H1 (cell line): ENCODE measurements around the gene KDM2A. TPM values are rescaled to one million over a fixed set of nuclear protein-coding genes. Genes with fewer than 3 reads are reported as not detected.

Experiments
- ATF2 ChIP-seq: IDR thresholded peaks from 2 replicates; pipeline ENCODE4 v1.6.1; 2012; ENCODE audit warnings: low read length, inconsistent platforms
- EGR1 ChIP-seq: IDR thresholded peaks from 2 replicates; pipeline ENCODE4 v1.6.1; 2011; ENCODE audit warnings: low read depth, low read length, borderline replicate concordance
- JUN ChIP-seq: IDR thresholded peaks from 2 replicates; pipeline ENCODE4 v1.6.1; 2011; ENCODE audit warnings: low read depth, mild to moderate bottlenecking, improper control_type of control experiment, low read length
- MAX ChIP-seq: IDR thresholded peaks from 2 replicates; pipeline ENCODE4 v1.6.1; 2012; ENCODE audit warnings: inconsistent platforms
- RAD21 ChIP-seq, 2 experiments: IDR thresholded peaks in 1 of 2; conservative IDR thresholded peaks in 1 of 2; 2 replicates each; pipeline ENCODE4 v1.6.1; 2011; ENCODE audit warnings: low read depth in 2 of 2, low read length in 2 of 2, improper control_type of control experiment in 1 of 2, inconsistent platforms in 1 of 2, mild to moderate bottlenecking in 1 of 2, moderate library complexity in 1 of 2
- SIRT6 ChIP-seq: IDR thresholded peaks from one replicate; pipeline ENCODE4 v1.7.1; 2012; ENCODE audit warnings: low read length, inconsistent platforms
- SIX5 ChIP-seq: IDR thresholded peaks from 2 replicates; pipeline ENCODE4 v1.6.1; 2011; ENCODE audit warnings: mild to moderate bottlenecking, low read depth, low read length
- TAF7 ChIP-seq: optimal IDR thresholded peaks from 2 replicates; pipeline ENCODE3; 2011; ENCODE audit warnings: low read depth, mild to moderate bottlenecking, inconsistent platforms, low read length, moderate library complexity, borderline replicate concordance
- USF2 ChIP-seq: IDR thresholded peaks from 2 replicates; pipeline ENCODE4 v1.6.1; 2011; ENCODE audit warnings: low read length, improper control_type of control experiment
- polyA plus RNA-seq, 7 experiments: library from polyadenylated mRNA; depleted of rRNA in 3 of 7; stranded (reverse) in 5 of 7; unstranded in 2 of 7; fragments of >200 nt in 5 of 7; fragments of 200-250 nt in 2 of 7; gene quantifications; 1 replicate in 5 of 7; 2 replicates in 1 of 7; 4 replicates in 1 of 7; pipeline versions ENCODE4 v1.2.1 to v1.2.3, GENCODE V29; 2011 to 2013; ENCODE audit warnings: missing spikeins in 2 of 7, mixed read lengths in 2 of 7
- total RNA-seq: library from RNA; stranded (reverse); fragmentation: NEBNext Ultra II Directional; extraction: Animal tissue kit (Norgen Biotek cat#: 25700); gene quantifications from 2 replicates; pipeline ENCODE4 v1.2.1, GENCODE V29; 2021

Gene KDM2A
- total and polyA plus RNA-seq, 2 of the 8 experiments (the other 6 are each of a cell fraction or from before 2014, with no cell fraction given) = 55.4 to 66.2 TPM

DNA sequence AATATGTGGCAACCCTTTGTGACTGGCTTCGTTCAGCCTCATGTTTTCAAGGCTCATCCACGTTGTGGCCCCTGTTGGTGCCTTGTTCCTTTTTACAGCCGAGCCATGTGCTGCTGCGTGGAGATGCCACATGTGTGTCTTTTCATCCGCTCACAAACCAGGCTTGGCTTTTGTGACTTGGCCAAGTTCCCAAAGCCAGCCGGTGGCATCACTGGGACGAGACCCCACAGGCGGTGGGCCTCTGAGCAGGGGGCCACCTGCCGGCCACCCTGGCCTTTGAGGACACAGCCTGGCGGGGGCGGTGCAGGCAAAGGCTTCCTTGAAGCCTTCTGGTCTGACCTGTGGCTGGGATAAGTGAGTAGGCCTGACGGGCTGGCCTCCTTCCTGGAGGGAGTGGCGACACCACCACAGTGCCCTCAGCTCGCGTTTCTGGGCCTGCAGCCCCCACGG is 157.7 kb downstream of the KDM2A start (continued):
- TF ChIP-seq ATF2 (no peak), MAX (no peak), TAF7 (no peak), EGR1 (no peak; the same call in 1 of the 2 replicates), SIX5 (no peak), USF2 (no peak), RAD21 (IDR thresholded peaks at IDR 0.05 in 1 of 2, conservative IDR thresholded peaks at IDR 0.05 in 1 of 2; ENCODE audit: low read depth in 2 of 2, low read length in 2 of 2) (peak; percentile 19 to 50; a peak in 3 of 4 replicates), SIRT6 (no peak), JUN (no peak)
